22Rv1 (cell line): ENCODE measurements around the gene PRKRA.

Experiments used
- ZFX ChIP-seq: fragments of 450-650 bp; IDR thresholded peaks from 2 replicates; pipeline ENCODE4 v1.6.1; 2017; ENCODE audit warnings: antibody characterized with exemption, borderline replicate concordance
- TF ChIP-seq, protein P1 (sequence below): fragments of 450-650 bp; IDR thresholded peaks from 2 replicates; pipeline ENCODE4 v1.5.1; 2017; ENCODE audit warnings: mild to moderate bottlenecking

DNA sequence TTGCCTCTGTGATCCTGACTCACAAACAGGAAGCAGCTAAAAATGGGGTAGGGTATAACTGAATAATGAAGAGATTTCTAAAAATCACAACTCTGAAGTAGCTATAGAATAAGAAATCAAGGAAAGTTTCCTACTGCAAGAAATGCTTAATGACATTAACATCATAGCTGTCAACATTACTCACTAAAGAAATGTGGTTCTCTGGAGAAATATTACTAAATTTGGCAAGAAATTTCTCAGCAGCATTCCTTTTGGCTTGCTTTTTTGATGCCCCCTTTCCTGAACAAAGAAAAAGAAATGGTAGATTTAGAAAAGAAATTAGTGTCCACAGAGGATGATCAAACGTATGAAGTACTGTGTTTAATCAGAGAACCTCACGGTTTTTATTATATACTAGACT lies 9.5 kb downstream of the PRKRA start:
- TF ChIP-seq, protein P1, sequence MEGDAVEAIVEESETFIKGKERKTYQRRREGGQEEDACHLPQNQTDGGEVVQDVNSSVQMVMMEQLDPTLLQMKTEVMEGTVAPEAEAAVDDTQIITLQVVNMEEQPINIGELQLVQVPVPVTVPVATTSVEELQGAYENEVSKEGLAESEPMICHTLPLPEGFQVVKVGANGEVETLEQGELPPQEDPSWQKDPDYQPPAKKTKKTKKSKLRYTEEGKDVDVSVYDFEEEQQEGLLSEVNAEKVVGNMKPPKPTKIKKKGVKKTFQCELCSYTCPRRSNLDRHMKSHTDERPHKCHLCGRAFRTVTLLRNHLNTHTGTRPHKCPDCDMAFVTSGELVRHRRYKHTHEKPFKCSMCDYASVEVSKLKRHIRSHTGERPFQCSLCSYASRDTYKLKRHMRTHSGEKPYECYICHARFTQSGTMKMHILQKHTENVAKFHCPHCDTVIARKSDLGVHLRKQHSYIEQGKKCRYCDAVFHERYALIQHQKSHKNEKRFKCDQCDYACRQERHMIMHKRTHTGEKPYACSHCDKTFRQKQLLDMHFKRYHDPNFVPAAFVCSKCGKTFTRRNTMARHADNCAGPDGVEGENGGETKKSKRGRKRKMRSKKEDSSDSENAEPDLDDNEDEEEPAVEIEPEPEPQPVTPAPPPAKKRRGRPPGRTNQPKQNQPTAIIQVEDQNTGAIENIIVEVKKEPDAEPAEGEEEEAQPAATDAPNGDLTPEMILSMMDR: no peak
- no peak for TF ChIP-seq ZFX
